ENCODE measurements around the gene SNAI3. TPM values are rescaled to one million over a fixed set of nuclear protein-coding genes. Genes with fewer than 3 reads are reported as not detected.

SNAI3 gene
- total RNA-seq, 6 experiments from 2014 or later = not detected

DNA sequence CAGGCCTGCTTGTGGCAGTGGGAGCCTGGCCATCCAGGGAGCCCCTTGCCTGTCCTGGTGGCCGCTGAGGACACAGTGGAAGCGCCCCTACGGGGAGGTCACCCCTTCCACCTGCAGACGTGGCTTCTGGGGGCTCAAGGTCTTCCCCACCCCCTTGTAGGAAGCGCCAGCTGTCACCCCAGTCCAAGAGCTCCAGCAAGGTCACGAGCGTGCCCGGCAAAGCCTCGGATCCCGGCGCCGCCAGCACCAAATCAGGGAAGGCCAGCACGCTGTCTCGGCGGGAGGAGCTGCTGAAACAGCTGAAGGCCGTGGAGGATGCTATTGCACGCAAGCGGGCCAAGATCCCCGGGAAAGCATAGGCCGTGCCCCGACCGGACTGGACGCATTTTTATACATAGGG is 55.4 kb downstream of the SNAI3 start:
- Mint-ChIP-seq H3K27ac (no peak overlapping the region), H3K9me3 (no peaks in the 10 kb centered on the region), H3K27me3 (ENCODE audit: insufficient read depth) (no peaks in the 10 kb centered on the region; the same call in none of the 2 replicates), H3K4me3 (no peak overlapping the region), H3K36me3 (ENCODE audit: low read depth) (no peaks in the 10 kb centered on the region; the same call in 1 of the 2 replicates), H3K4me1 (ENCODE audit: low read depth) (peaks cover 6% of the 10 kb centered on the region; the same call in 1 of the 2 replicates)
- DNase-seq = no peak
- TF ChIP-seq, protein P1, sequence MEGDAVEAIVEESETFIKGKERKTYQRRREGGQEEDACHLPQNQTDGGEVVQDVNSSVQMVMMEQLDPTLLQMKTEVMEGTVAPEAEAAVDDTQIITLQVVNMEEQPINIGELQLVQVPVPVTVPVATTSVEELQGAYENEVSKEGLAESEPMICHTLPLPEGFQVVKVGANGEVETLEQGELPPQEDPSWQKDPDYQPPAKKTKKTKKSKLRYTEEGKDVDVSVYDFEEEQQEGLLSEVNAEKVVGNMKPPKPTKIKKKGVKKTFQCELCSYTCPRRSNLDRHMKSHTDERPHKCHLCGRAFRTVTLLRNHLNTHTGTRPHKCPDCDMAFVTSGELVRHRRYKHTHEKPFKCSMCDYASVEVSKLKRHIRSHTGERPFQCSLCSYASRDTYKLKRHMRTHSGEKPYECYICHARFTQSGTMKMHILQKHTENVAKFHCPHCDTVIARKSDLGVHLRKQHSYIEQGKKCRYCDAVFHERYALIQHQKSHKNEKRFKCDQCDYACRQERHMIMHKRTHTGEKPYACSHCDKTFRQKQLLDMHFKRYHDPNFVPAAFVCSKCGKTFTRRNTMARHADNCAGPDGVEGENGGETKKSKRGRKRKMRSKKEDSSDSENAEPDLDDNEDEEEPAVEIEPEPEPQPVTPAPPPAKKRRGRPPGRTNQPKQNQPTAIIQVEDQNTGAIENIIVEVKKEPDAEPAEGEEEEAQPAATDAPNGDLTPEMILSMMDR (IDR thresholded peaks at IDR 0.05) = no peak

DNA sequence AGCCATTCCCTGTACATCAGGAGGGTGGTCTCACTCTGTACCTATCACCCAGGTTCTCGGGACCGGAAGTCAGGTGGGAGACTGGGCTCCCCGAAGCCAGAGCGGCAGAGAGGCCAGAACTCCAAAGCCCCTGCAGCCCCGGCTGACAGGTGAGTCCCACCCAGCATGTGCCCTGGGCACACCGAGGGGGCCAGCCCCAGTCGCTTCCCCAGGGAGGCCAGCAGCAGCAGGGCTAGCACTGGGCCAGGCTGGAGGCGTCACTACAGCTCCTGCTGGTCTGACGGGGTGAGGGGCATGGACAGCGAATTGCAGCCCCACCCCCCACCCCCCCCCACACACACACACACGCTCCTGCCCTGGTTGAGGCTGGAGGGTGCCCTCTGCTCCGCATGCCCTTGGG is 55.9 kb downstream of the SNAI3 start:
- H3K9me3 Mint-ChIP-seq = no peaks in the 10 kb centered on the region
- H3K36me3 Mint-ChIP-seq (ENCODE audit: low read depth) = no peaks in the 10 kb centered on the region; the same call in 1 of the 2 replicates
- no peak overlapping the region for H3K27ac Mint-ChIP-seq
- DNase-seq = no peak
- H3K4me3 Mint-ChIP-seq = no peak overlapping the region
- TF ChIP-seq, protein P1 (IDR thresholded peaks at IDR 0.05) = no peak
- H3K4me1 Mint-ChIP-seq (ENCODE audit: low read depth) = peaks cover 6% of the 10 kb centered on the region; the same call in 1 of the 2 replicates
- no peaks in the 10 kb centered on the region; the same call in none of the 2 replicates for H3K27me3 Mint-ChIP-seq (ENCODE audit: insufficient read depth)

DNA sequence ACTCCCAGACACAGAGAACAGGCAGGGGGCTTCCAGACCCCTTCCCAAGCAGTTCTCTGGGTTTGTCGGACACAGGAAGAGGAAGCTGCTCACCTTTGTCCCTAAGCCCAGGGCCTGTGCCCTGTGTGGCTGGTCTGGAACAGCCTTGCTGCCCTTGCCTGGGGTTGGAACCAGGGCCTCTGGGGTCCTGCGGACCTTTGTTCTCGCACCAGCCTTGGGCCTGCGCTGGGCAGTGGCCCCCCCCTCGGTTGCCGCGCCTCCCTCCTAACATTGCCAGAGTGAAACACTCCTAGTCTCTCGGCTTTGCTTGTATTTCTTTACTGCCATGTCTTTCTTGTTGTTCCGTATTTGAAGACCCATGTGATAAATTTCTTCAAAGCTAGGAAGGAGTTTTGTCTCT is 56.5 kb downstream of the SNAI3 start:
- Mint-ChIP-seq H3K9me3 (no peaks in the 10 kb centered on the region), H3K4me1 (ENCODE audit: low read depth) (no peaks in the 10 kb centered on the region), H3K27me3 (ENCODE audit: insufficient read depth) (no peaks in the 10 kb centered on the region; the same call in none of the 2 replicates), H3K36me3 (ENCODE audit: low read depth) (no peaks in the 10 kb centered on the region; the same call in 1 of the 2 replicates), H3K4me3 (no peak overlapping the region), H3K27ac (no peak overlapping the region)
- TF ChIP-seq, protein P1 (IDR thresholded peaks at IDR 0.05) = no peak
- DNase-seq = no peak

DNA sequence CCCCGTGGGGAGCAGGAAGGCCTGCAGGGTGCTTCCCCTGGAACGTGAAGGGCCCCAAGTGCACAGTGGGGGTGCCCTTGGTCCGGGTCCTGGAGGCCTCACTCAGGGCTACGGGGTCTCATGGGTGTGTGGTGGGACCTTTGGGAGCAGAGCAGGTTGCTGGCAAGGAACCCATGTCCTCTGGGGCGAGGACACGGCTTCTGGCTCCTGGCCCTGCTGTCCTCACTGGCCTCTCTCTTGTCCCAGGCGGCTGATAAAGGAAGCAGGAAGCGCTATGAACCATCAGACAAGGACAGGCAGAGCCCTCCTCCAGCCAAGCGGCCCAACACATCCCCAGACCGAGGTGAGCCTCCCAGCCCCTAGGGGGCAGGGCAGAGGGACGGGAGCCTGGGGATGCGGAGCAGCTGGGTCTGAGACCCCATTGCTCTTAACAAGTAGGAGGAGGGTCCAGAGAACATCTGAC is 57.8 kb downstream of the SNAI3 start:
- Mint-ChIP-seq H3K36me3 (ENCODE audit: low read depth) (no peaks in the 10 kb centered on the region; the same call in 1 of the 2 replicates), H3K4me3 (no peak overlapping the region), H3K4me1 (ENCODE audit: low read depth) (no peaks in the 10 kb centered on the region), H3K27me3 (ENCODE audit: insufficient read depth) (no peaks in the 10 kb centered on the region; the same call in none of the 2 replicates), H3K9me3 (no peaks in the 10 kb centered on the region), H3K27ac (no peak overlapping the region)
- TF ChIP-seq, protein P1 (IDR thresholded peaks at IDR 0.05) = peak; percentile 61
- no peak for DNase-seq

Small RNA genes lying within 50 kb of the gene (microRNA-seq; reads per million reads assigned to microRNA genes)
- 3.1 reads per million for gene MIR4722

Other genes starting within 250 kb of the SNAI3 start
- gene ZFPM1, start 233.2 kb downstream of the SNAI3 start, total RNA-seq (2021; fragmentation: NEBNext Ultra II Directional; extraction: Animal tissue kit (Norgen Biotek cat#: 25700)) = 1 to 10 TPM; 4.5 to 6.4 (median 5.1) TPM
- 10 to 100 TPM; 37.9 to 49.3 (median 42.8) TPM for gene ZC3H18, start 116.1 kb downstream of the SNAI3 start, total RNA-seq (2021; fragmentation: NEBNext Ultra II Directional; extraction: Animal tissue kit (Norgen Biotek cat#: 25700))
- not detected for gene IL17C, start 47.9 kb downstream of the SNAI3 start, total RNA-seq (2021; fragmentation: NEBNext Ultra II Directional; extraction: Animal tissue kit (Norgen Biotek cat#: 25700))
- gene CYBA, start 35.5 kb downstream of the SNAI3 start, total RNA-seq (2021; fragmentation: NEBNext Ultra II Directional; extraction: Animal tissue kit (Norgen Biotek cat#: 25700)) = 100 to 1,000 TPM in 2 of 6 experiments, 10 to 100 TPM in 4; 29.0 to 228 (median 36.9) TPM
- 10 to 100 TPM; 21.1 to 28.0 (median 24.0) TPM for gene MVD, start 23.4 kb downstream of the SNAI3 start, total RNA-seq (2021; fragmentation: NEBNext Ultra II Directional; extraction: Animal tissue kit (Norgen Biotek cat#: 25700))
- 10 to 100 TPM; 10.3 to 18.3 (median 13.2) TPM for gene RNF166, start 19.9 kb upstream of the SNAI3 start, total RNA-seq (2021; fragmentation: NEBNext Ultra II Directional; extraction: Animal tissue kit (Norgen Biotek cat#: 25700))
- 10 to 100 TPM; 26.2 to 37.0 (median 33.2) TPM for gene CTU2, start 20.0 kb upstream of the SNAI3 start, total RNA-seq (2021; fragmentation: NEBNext Ultra II Directional; extraction: Animal tissue kit (Norgen Biotek cat#: 25700))
- 100 to 1,000 TPM; 238 to 293 (median 264) TPM for gene PIEZO1, start 98.7 kb upstream of the SNAI3 start, total RNA-seq (2021; fragmentation: NEBNext Ultra II Directional; extraction: Animal tissue kit (Norgen Biotek cat#: 25700))
- 10 to 100 TPM; 13.3 to 28.2 (median 22.2) TPM for gene CDT1, start 117.3 kb upstream of the SNAI3 start, total RNA-seq (2021; fragmentation: NEBNext Ultra II Directional; extraction: Animal tissue kit (Norgen Biotek cat#: 25700))
- gene APRT, start 125.4 kb upstream of the SNAI3 start, total RNA-seq (2021; fragmentation: NEBNext Ultra II Directional; extraction: Animal tissue kit (Norgen Biotek cat#: 25700)) = 100 to 1,000 TPM; 123 to 163 (median 130) TPM
- gene GALNS, start 170.4 kb upstream of the SNAI3 start, total RNA-seq (2021; fragmentation: NEBNext Ultra II Directional; extraction: Animal tissue kit (Norgen Biotek cat#: 25700)) = 10 to 100 TPM; 16.6 to 20.7 (median 18.2) TPM
- gene TRAPPC2L, start 170.6 kb upstream of the SNAI3 start, total RNA-seq (2021; fragmentation: NEBNext Ultra II Directional; extraction: Animal tissue kit (Norgen Biotek cat#: 25700)) = 10 to 100 TPM; 58.0 to 75.9 (median 65.6) TPM
- gene PABPN1L, start 180.2 kb upstream of the SNAI3 start, total RNA-seq (2021; fragmentation: NEBNext Ultra II Directional; extraction: Animal tissue kit (Norgen Biotek cat#: 25700)) = not detected